Fibroblast of villous mesenchyme (primary cell): ENCODE data around the gene ZC3H7A. TPM values are rescaled to one million over a fixed set of nuclear protein-coding genes. Genes with fewer than 3 reads are reported as not detected.
"Not testable (repeated sequence)": the region's sequence is repeated elsewhere in the genome, so short reads cannot be mapped to it uniquely, and the experiment has no call there.

ENCODE experiments used
- DNase-seq: peaks from one replicate; pipeline ENCODE4 v3.0.0-alpha.2; 2010; ENCODE audit warnings: low read depth
- H3K4me3 ChIP-seq: 2 replicates; pipeline ENCODE4 v1.5.1; 2011; ENCODE audit warnings: low read depth, mild to moderate bottlenecking, low read length
- total RNA-seq: library from RNA; depleted of rRNA; stranded (reverse); fragments of >200 nt; gene quantifications from 2 replicates; pipeline ENCODE4 v1.2.3, GENCODE V29; 2012
- TF ChIP-seq, protein P1 (sequence below): IDR thresholded peaks from 2 replicates; pipeline ENCODE4 v1.5.1; 2012; ENCODE audit warnings: low read depth, mild to moderate bottlenecking, low read length; ENCODE audit not compliant: insufficient read depth

The ZC3H7A gene
- total RNA-seq, 1 donor = 59.2 TPM

GRCh38 chr16:11835891-11836649 is 39.0 kb upstream of the ZC3H7A start:
- TF ChIP-seq, protein P1, sequence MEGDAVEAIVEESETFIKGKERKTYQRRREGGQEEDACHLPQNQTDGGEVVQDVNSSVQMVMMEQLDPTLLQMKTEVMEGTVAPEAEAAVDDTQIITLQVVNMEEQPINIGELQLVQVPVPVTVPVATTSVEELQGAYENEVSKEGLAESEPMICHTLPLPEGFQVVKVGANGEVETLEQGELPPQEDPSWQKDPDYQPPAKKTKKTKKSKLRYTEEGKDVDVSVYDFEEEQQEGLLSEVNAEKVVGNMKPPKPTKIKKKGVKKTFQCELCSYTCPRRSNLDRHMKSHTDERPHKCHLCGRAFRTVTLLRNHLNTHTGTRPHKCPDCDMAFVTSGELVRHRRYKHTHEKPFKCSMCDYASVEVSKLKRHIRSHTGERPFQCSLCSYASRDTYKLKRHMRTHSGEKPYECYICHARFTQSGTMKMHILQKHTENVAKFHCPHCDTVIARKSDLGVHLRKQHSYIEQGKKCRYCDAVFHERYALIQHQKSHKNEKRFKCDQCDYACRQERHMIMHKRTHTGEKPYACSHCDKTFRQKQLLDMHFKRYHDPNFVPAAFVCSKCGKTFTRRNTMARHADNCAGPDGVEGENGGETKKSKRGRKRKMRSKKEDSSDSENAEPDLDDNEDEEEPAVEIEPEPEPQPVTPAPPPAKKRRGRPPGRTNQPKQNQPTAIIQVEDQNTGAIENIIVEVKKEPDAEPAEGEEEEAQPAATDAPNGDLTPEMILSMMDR = no peak
- DNase-seq = peak; percentile 93

DNA sequence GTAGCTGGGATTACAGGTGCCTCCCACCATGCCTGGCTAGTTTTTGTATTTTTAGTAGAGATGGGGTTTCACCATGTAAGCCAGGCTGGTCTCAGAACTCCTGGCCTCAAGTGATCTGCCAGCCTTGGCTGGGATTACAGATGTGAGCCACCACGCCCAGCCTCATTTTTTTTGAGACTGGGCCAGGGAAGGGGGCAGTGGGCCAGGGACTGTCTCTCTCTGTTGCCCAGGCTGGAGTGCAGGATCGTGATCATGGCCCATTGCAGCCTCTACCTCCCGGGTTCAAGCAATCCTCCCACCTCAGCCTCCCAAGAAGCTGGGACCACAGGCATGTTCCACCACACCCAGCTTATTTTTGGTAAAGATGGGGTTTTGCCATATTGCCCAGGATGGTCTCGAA is 38.3 kb upstream of the ZC3H7A start:
- no peak overlapping the region for H3K4me3 ChIP-seq
- TF ChIP-seq, protein P1 = no peak
- no peak for DNase-seq

More at GRCh38 chr16:11835891-11836649, 39.0 kb upstream of the ZC3H7A start:
- H3K4me3 ChIP-seq = no peak overlapping the region

DNA sequence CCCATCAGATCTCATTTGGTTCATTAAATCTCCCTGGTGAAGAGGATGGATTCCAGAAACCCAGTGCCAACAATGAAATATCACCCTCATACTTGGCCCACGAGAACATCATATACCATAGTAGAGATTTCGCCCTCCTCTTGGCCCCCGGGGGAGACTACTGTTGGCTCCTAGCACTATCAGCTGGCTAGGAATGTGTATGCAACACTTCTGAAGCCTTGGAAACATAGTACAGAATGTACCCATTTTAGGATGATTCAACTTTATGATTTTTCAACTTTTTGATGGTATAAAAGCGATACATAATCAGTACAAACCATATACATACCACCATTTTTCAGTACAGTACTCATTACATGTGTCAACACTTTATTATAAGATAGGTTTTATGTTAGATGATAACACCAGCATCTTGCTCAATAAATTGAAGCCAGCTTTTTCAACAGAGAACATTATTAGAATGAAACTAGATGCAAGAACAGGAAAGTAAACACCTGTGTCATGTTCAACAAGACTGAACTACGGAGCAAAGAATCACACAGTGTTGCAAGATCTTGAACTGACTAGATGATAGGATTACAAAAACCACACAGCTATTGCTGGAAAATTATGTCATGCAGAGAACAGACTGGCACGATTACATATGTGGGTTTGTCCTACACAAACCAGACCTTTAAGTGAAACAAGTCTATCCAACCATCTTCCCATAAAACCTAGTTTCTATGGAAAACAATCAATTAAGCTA is 37.1 kb upstream of the ZC3H7A start:
- no peak overlapping the region for H3K4me3 ChIP-seq
- TF ChIP-seq, protein P1 = no peak
- DNase-seq = peak; percentile 95

GRCh38 chr16:11828696-11829095 is 31.6 kb upstream of the ZC3H7A start:
- H3K4me3 ChIP-seq = no peak overlapping the region
- TF ChIP-seq, protein P1 = no peak
- no peak for DNase-seq

GRCh38 chr16:11825520-11826165 is 28.6 kb upstream of the ZC3H7A start:
- H3K4me3 ChIP-seq, DNase-seq: not testable (repeated sequence)

GRCh38 chr16:11824362-11824761 is 27.3 kb upstream of the ZC3H7A start:
- no peak overlapping the region for H3K4me3 ChIP-seq
- TF ChIP-seq, protein P1 = no peak
- DNase-seq = peak; percentile 48

GRCh38 chr16:11823645-11824044 is 26.6 kb upstream of the ZC3H7A start:
- not testable (repeated sequence) for H3K4me3 ChIP-seq, DNase-seq
